GM23248 (cell line): ENCODE data around the gene SCAPER.

Experiments
- EZH2 ChIP-seq: fragments of 200-600 bp; sonication (generic); IDR thresholded peaks from 2 replicates; pipeline ENCODE4 v1.6.1; 2018; ENCODE audit warnings: antibody characterized with exemption, mild to moderate bottlenecking; ENCODE audit not compliant: insufficient read depth, poor library complexity, severe bottlenecking
- EZH2phosphoT487 ChIP-seq: fragments of 200-600 bp; sonication (generic); IDR thresholded peaks from 2 replicates; pipeline ENCODE4 v1.6.1; 2018; ENCODE audit warnings: antibody characterized with exemption, moderate library complexity, mild to moderate bottlenecking, low read depth; ENCODE audit not compliant: insufficient read depth

DNA sequence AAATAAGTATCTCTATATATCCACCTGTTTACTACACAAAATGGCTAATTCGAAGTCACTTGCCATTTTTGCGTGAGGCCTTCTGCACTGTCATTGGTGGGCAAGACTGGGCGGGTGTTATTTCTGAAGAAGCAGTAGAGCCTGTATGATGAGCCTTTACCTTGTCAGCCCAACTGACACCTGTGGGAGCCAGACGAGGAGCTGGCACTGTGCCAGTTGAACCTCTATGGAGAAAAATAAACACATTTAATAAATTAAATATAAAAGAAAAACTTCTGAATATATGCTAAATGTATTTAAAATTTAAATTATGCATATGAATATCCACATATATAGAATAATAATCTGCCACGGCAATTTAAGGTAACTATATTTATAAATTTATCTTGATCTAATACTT is 109.9 kb downstream of the SCAPER start:
- no peak for TF ChIP-seq EZH2
- no peak for TF ChIP-seq EZH2phosphoT487
